Erythroblast (primary cell): Measurements from ENCODE around the gene SLC35F6.

ENCODE experiments used
- GATA1 ChIP-seq: IDR thresholded peaks from 2 replicates; pipeline ENCODE4 v1.6.1; 2011; ENCODE audit warnings: low read depth, mild to moderate bottlenecking, control low read depth, low read length, moderate library complexity
- POLR2A ChIP-seq: IDR thresholded peaks from 2 replicates; pipeline ENCODE4 v1.6.1; 2011; ENCODE audit warnings: mild to moderate bottlenecking, low read length

DNA sequence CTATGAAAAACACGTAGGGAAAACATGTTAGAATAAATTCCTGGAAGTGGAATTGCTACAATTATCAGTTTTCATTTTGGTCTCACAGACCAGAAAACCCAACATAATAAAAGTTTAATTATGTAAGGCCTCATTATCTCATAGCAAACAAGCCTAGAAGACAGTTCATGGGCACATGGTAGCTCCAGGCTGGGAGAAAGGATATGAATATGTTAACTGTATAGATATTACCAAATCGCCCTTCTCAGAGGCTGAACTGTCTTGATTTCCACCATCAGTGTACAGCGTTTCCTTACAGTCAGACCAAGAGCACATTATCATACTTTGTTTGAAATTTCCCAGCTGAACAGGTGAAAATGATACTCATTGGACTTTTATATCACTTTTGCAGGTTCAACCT, 17.1 kb upstream of the SLC35F6 start:
- no peak for TF ChIP-seq POLR2A
- TF ChIP-seq GATA1 = no peak
